GM19023 (cell line): ENCODE results near the gene GNAQ.

ENCODE experiments used
- ATAC-seq: cut with Tn5 transposase; IDR thresholded peaks from one replicate; pipeline ENCODE4 v1.9.1; 2021; ENCODE audit warnings: mild to moderate bottlenecking, moderate library complexity; ENCODE audit not compliant: unreplicated experiment

Gene GNAQ

DNA sequence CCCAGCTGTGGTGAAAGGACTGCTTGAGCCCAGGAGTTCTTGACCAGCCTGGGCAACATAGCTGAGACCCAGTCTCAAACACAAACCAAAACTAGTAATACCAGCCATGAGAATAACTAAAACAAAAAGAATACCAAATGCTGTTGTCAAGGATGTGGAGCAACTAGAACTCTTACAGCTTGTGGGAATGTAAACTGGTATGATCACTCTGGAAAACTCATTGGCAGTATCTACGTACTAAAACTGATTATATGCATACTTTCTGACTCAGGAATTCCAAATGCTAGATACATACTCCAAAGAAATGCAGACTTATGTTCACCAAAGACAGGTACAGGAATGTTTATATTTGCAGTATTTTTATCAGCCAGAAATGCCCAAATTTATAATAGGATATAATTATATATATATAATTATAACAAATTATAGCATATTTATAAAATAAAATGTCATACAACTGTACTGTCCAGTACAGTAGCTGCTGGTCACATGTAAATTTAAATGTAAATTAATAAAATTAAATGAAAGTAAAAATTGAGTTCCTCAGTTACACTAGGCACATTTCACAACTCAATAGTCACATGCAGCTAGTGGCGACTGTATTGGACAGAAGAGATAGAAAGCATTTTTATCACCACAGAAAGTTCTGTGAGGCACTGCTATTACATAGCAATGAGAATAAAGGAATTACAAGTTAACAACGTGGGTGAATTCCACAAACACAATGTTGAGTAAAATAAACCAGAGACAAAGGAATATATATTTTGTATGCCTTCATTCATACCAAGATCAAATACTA, 118.5 kb downstream of the GNAQ start:
- ATAC-seq: no peak

DNA sequence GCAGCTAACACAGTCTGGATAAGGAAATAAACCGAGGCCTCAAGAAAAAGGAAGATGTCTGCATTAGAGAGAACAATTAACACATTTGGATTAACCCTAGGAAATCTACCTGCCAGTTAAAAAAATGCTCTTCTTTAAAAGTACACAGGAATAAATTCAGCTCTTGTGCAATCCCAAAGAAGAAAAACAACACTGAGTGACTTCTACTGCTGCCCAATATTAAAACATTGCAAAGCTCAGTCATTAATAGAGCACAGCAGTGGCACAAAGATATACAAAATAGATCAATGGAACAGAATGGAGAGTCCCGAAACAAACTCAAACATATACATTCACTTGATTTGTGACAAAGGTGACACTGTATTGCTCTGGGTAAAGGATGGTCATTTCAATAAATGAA, 119.7 kb downstream of the GNAQ start:
- no peak for ATAC-seq

- ATAC-seq: no peak
These were observed 121.4 kb downstream of the GNAQ start for GRCh38 chr9:77910194-77910621.

GRCh38 chr9:77909306-77909705, 122.3 kb downstream of the GNAQ start:
- ATAC-seq: no peak

DNA sequence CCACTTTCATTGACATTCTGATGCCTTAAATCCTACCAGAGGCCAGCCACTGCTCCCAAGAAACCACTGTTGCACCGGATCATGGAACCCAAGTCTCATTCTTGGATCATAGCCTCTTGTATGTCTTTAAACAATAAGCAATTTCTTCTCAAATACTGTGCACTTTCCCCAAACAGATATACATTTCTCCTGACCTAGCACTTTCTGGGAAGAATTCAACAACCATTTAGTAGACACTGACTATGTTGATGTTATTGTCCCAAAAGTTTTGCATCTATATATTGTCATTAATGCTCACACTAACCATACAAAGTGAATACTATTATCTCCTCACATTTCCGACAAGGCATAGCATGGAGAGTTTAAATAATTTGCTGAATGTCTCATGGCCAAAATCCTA, 123.3 kb downstream of the GNAQ start:
- no peak for ATAC-seq

GRCh38 chr9:77907585-77907984, 124.0 kb downstream of the GNAQ start:
- ATAC-seq: no peak

DNA sequence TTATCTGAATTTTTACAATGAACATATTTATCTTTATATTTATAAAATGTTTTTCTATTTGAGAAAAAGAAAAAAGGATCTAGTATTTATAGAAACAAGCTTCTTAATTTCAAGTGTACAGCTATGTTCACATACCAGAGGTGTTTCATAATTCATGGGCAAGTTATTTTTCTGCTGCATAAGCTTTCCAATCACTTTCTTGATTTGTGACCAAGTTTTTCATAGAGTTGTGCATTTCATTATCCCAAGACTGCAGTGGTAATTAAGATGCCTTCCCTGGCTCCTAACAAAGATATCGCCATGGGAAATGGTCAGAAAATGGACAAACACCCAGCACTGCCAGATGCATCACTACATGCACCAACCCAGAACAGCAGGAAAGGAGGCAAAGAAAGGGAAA, 124.6 kb downstream of the GNAQ start:
- no peak for ATAC-seq

- no peak for ATAC-seq
These were observed 127.8 kb downstream of the GNAQ start for GRCh38 chr9:77903666-77904285.

DNA sequence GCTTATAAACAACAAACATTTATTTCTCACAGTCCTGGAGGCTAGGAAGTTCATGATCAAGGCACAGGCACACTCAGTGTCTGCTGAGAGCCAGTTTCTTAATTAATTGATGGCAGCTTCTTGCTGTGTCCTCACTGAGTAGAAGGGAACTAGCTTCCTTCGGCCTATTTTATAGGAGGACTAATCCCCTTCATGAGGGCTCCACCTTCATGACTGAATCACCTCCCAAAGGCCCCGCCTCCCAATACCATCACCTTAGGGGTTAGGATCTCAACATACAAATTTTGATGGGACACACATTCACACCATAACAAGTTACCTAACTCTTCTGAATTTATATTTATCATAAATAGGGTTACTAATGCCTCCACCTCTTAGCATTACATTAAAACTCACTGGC, 129.8 kb downstream of the GNAQ start:
- no peak for ATAC-seq

DNA sequence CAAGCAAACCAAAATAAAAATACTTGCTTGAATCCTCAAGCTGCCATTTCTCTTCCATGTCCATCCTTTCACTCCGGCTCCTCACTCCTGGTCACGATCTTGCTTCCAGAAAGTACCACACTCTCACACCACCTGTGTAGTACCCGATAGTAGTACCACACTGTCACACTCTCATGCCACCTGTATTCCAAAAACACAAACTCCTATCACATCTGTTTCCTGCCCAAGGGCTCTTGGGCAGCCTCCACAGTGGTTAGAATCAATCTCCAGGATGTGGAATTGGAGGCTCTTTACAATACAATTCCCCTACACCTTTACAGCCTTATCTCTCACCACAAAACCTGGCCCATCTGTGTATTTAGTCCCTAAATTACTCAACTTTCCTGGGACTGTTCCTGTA, 130.6 kb downstream of the GNAQ start:
- no peak for ATAC-seq

GRCh38 chr9:77899679-77900354, 131.8 kb downstream of the GNAQ start:
- no peak for ATAC-seq

DNA sequence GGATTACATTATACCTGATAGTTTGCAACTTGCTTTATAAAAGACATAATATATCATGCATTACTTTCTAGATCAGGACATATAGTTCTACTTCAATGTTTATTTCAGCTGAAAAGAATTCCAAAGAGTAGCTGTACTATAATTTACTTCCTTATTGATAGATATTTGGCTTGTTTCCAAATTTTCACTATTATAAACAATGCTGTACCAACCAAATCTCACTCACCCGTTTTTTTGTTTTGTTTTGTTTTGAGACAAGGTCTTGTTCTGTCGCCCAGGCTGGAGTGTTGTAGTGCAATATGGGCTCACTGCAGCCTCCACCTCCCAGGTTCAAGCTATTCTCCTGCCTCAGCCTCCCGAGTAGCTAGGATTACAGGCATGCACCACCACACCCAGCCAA, 132.7 kb downstream of the GNAQ start:
- ATAC-seq: no peak

DNA sequence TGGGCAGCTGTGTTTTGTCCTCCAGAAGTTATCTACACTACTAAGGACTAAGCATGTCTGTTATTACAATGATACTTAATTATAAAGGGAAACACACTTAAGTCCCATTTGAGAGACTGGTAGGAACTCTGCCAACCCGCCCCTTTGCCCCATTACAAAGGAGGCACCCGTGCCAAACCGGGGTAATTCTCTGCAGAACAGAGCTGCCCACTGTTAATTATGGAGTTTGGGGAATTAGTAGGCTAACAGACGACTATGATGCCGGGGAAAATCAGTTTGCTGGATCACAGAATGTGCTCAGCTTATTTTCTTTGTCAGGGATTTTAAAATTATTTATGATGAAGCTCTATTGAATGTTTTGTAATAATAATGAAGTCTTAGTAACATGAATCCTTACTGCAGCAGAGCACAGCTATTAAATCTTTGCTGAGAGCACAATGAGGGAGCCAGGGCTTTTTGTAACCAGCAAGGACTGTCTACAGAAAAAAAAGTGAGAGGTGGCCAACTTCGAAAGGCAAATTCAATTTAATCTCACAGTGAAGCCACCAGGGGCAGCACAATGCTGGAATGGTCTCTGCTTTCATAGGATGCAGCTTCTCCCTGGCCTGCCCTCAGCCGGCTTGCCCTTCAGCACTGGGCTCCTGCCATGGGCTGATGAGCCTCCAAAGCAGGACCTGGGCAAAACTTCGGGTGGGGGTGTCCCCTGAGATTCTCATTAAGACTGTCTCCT, 134.5 kb downstream of the GNAQ start:
- no peak for ATAC-seq

- ATAC-seq: no peak
These were observed 135.2 kb downstream of the GNAQ start for GRCh38 chr9:77896269-77896937.

- ATAC-seq: no peak
These were observed 137.9 kb downstream of the GNAQ start for GRCh38 chr9:77893706-77894105.

GRCh38 chr9:77892955-77893514, 138.6 kb downstream of the GNAQ start:
- no peak for ATAC-seq

DNA sequence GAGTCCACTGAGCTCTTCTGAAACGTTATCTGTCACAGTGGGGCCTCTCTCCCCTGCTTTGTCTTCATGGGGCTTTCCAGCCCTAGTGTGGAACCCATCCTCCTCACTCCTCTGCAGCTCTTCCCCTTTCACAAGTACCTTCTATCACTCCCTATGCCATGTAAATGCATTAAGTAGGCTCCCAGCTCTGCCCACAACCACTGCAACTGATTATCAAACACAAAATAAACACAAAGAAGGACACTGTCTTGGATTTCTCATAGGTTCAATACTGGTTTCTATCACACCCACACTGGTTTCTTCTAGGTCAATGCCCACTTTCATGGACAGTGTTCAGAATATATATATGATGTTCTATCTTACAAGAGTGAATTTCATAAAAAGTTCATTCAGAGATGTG, 139.4 kb downstream of the GNAQ start:
- peak; percentile 94 for ATAC-seq

DNA sequence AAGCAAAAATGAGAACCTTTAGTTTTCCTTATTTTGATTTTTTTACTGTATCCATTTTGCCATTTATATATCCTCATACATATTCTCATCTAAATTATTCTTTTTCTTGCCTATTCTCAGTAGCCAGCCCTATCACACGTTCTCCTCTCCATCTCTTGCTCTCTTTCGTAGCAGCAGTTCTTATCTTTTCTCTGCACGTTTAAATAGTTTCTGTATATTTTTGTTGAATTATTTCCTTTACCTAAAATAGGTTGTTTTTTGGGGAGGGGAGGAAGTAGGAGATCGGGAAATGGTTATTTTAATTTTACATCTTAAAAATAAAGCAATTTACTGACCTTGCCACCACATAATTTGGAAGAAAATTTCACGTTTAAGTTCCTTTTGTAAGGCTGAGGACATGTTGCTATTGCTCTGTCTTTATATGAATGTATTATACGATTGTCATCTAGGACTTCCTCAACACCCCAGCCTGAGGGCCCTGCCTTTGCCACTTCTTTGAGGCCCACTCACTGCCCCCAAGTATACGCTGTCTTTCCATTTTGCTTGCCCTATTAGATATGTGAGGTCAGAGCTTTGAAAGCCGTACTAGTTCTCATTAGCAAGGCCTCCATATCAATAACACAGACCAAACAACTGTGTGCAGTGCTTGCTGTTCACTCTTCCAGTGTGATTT, 140.3 kb downstream of the GNAQ start:
- no peak for ATAC-seq

GRCh38 chr9:77887662-77888061, 143.9 kb downstream of the GNAQ start:
- ATAC-seq: no peak

DNA sequence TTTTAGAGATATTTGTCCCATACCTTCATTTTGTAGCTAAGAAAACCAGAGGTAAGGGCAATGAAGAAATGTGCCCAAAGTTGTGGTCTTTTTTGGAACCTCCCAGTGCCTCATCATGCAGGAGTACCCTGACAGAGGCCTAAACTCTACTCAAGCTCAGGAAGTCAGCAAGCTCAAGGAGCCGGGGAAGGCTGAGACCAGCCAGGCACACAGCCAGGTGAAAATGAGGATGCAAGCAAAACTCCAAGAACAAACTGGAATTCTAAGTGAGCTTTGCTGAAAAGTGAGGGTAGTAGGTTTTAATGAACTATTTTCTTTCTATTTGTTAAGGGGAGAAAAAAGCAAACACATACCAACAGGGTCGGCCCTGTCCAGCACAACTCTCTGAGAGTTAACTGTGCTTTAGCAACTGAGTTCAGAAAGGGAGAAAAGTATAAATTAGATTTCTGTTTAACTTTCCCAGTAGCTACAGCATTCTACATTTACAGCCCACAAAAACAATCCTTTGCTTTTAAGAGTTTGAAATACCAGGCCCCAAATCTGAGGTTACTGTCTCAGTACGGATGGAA, 146.4 kb downstream of the GNAQ start:
- no peak for ATAC-seq
